H1 (cell line): ENCODE measurements around the gene UBALD1. TPM values are rescaled to one million over a fixed set of nuclear protein-coding genes. Genes with fewer than 3 reads are reported as not detected.
A peak's percentile ranks its signal among the peaks of the same experiment; 100 is the strongest.

ENCODE experiments used
- CTCF ChIA-PET: fragments of 300-600 bp; sonication (Branson Sonifier 250); formaldehyde crosslinking; loops from one replicate; lab custom pipeline; 2021; ENCODE audit not compliant: partially characterized antibody; lab: Charles Lee
- POLR2A ChIA-PET: fragments of 300-600 bp; sonication (Branson Sonifier 250); formaldehyde crosslinking; loops from one replicate; lab custom pipeline; 2021; ENCODE audit warnings: inconsistent platforms; ENCODE audit not compliant: partially characterized antibody; lab: Charles Lee
- DNase-seq, 2 experiments: peaks; one replicate each; pipeline versions ENCODE4 v3.0.0 to v3.0.0-alpha.2; 2010 to 2022; ENCODE audit warnings: low spot score in 2 of 2, low read depth in 1 of 2, mixed read lengths in 1 of 2
- FAIRE-seq: peaks from 2 replicates; lab custom pipeline; 2011; peaks lifted over from hg19 to GRCh38; lab: Jason Lieb, UNC
- H2AFZ ChIP-seq: 2 replicates; pipeline ENCODE4 v1.8.1; 2012; ENCODE audit warnings: low read length, inconsistent platforms
- H2AK5ac ChIP-seq: 2 replicates; pipeline ENCODE4 v1.6.1; 2013; ENCODE audit warnings: low read depth, low read length
- H2BK120ac ChIP-seq: replicated peaks from 2 replicates; pipeline ENCODE3; 2013; ENCODE audit warnings: low read depth, low read length, inconsistent platforms
- H2BK12ac ChIP-seq: 2 replicates; pipeline ENCODE4 v1.6.1; 2013; ENCODE audit warnings: low read depth, low read length
- H2BK15ac ChIP-seq: 2 replicates; pipeline ENCODE4 v1.6.1; 2013; ENCODE audit warnings: low read length
- H2BK20ac ChIP-seq: 2 replicates; pipeline ENCODE4 v1.6.1; 2013; ENCODE audit warnings: low read length
- H2BK5ac ChIP-seq: 2 replicates; pipeline ENCODE4 v1.6.1; 2013; ENCODE audit warnings: low read depth, low read length
- H3K14ac ChIP-seq: 2 replicates; pipeline ENCODE4 v1.6.1; 2013; ENCODE audit warnings: inconsistent platforms; ENCODE audit not compliant: insufficient read length
- H3K18ac ChIP-seq: 2 replicates; pipeline ENCODE4 v1.6.1; 2013; ENCODE audit warnings: low read length; ENCODE audit errors: extremely low read depth
- H3K23ac ChIP-seq: 2 replicates; pipeline ENCODE4 v1.6.1; 2013; ENCODE audit warnings: inconsistent platforms; ENCODE audit not compliant: insufficient read length
- H3K23me2 ChIP-seq: 2 replicates; pipeline ENCODE4 v1.6.1; 2013; ENCODE audit warnings: low read depth, low read length
- H3K27ac ChIP-seq: 2 replicates; pipeline ENCODE4 v1.6.1; 2011; ENCODE audit warnings: low read depth, low read length, inconsistent platforms
- H3K27me3 ChIP-seq, 4 experiments: replicated peaks in 1 of 4; 1 replicate in 1 of 4; 2 replicates in 3 of 4; pipeline versions ENCODE4 v1.6.1 to v1.8.1; 2011 to 2013; ENCODE audit warnings: low read length in 3 of 4, mild to moderate bottlenecking in 3 of 4, inconsistent platforms in 2 of 4, mixed read lengths in 2 of 4, moderate library complexity in 1 of 4; ENCODE audit not compliant: control insufficient read depth in 3 of 4, insufficient read depth in 3 of 4; ENCODE audit errors: extremely low read depth in 1 of 4
- H3K36me3 ChIP-seq, 4 experiments: 2 replicates each; pipeline versions ENCODE4 v1.6.1 to v1.8.1; 2011 to 2013; ENCODE audit warnings: mild to moderate bottlenecking in 4 of 4, low read length in 3 of 4, moderate library complexity in 2 of 4, control low read depth in 1 of 4, inconsistent platforms in 1 of 4; ENCODE audit not compliant: insufficient read depth in 4 of 4, control insufficient read depth in 2 of 4
- H3K4ac ChIP-seq: replicated peaks from 2 replicates; pipeline ENCODE3; 2013; ENCODE audit warnings: low read length, low read depth, mixed read lengths, inconsistent platforms; ENCODE audit not compliant: insufficient read length
- H3K4me1 ChIP-seq, 4 experiments: replicated peaks in 1 of 4; 1 replicate in 1 of 4; 2 replicates in 3 of 4; pipeline versions ENCODE4 v1.6.1 to v1.8.1; 2011 to 2013; ENCODE audit warnings: low read length in 3 of 4, inconsistent platforms in 2 of 4, mixed read lengths in 1 of 4; ENCODE audit not compliant: insufficient read depth in 4 of 4, control insufficient read depth in 3 of 4
- H3K4me2 ChIP-seq, 2 experiments: 2 replicates each; pipeline versions ENCODE4 v1.6.1 to v1.8.1; 2011 to 2013; ENCODE audit warnings: low read depth in 2 of 2, low read length in 2 of 2, control low read depth in 1 of 2, inconsistent platforms in 1 of 2, mild to moderate bottlenecking in 1 of 2; ENCODE audit not compliant: insufficient read depth in 1 of 2
- H3K4me3 ChIP-seq, 4 experiments: fragments of 200-600, 300-600 bp in 1 of 4; sonication (generic), shearing (Covaris generic), sonication (Bioruptor Twin) in 1 of 4; 2 replicates each; pipeline versions ENCODE4 v1.5.1 to v1.8.1; 2011 to 2016; ENCODE audit warnings: low read length in 4 of 4, low read depth in 3 of 4, control low read depth in 2 of 4, inconsistent platforms in 2 of 4, mild to moderate bottlenecking in 2 of 4, mixed read lengths in 1 of 4, moderate library complexity in 1 of 4; ENCODE audit not compliant: insufficient read depth in 2 of 4; ENCODE audit errors: extremely low read depth in 1 of 4
- H3K56ac ChIP-seq: replicated peaks from 2 replicates; pipeline ENCODE3; 2013; ENCODE audit warnings: low read depth, mild to moderate bottlenecking, mixed read lengths, low read length, inconsistent platforms; ENCODE audit not compliant: insufficient read length
- H3K79me1 ChIP-seq: 2 replicates; pipeline ENCODE4 v1.6.1; 2013; ENCODE audit warnings: low read depth, low read length, control low read depth
- H3K79me2 ChIP-seq, 2 experiments: 2 replicates each; pipeline versions ENCODE4 v1.6.1 to v1.8.1; 2012 to 2013; ENCODE audit warnings: low read length in 2 of 2, mild to moderate bottlenecking in 2 of 2, inconsistent platforms in 1 of 2; ENCODE audit not compliant: insufficient read depth in 2 of 2, control insufficient read depth in 1 of 2
- H3K9ac ChIP-seq, 4 experiments: replicated peaks in 1 of 4; 1 replicate in 1 of 4; 2 replicates in 3 of 4; pipeline versions ENCODE4 v1.6.1 to v1.8.1; 2011 to 2013; ENCODE audit warnings: low read depth in 3 of 4, low read length in 3 of 4, control low read depth in 2 of 4, mild to moderate bottlenecking in 2 of 4, moderate library complexity in 2 of 4, inconsistent platforms in 1 of 4; ENCODE audit errors: extremely low read depth in 1 of 4
- H3K9me3 ChIP-seq, 2 experiments: 2 replicates each; pipeline versions ENCODE4 v1.6.1 to v1.8.1; 2012 to 2013; ENCODE audit warnings: mild to moderate bottlenecking in 2 of 2, moderate library complexity in 2 of 2, control low read depth in 1 of 2, inconsistent platforms in 1 of 2, low read depth in 1 of 2, low read length in 1 of 2, mixed read lengths in 1 of 2; ENCODE audit not compliant: insufficient read depth in 2 of 2
- H4K20me1 ChIP-seq, 2 experiments: replicated peaks in 1 of 2; 2 replicates each; pipeline versions ENCODE3 to v1.8.1; 2011 to 2013; ENCODE audit warnings: inconsistent platforms in 2 of 2, low read length in 2 of 2, mild to moderate bottlenecking in 1 of 2; ENCODE audit not compliant: insufficient read depth in 2 of 2, control insufficient read depth in 1 of 2
- H4K5ac ChIP-seq: 2 replicates; pipeline ENCODE4 v1.6.1; 2013; ENCODE audit warnings: low read length, low read depth, mixed read lengths, inconsistent platforms; ENCODE audit not compliant: insufficient read length
- H4K8ac ChIP-seq: 2 replicates; pipeline ENCODE4 v1.8.0; 2013; ENCODE audit warnings: mild to moderate bottlenecking, moderate library complexity, low read length, inconsistent platforms; ENCODE audit not compliant: insufficient read depth; ENCODE audit errors: extremely low read depth
- H4K91ac ChIP-seq: replicated peaks from 2 replicates; pipeline ENCODE3; 2013; ENCODE audit warnings: low read length, mixed read lengths, inconsistent platforms; ENCODE audit not compliant: insufficient read length
- CEBPB ChIP-seq: IDR thresholded peaks from 2 replicates; pipeline ENCODE4 v1.6.1; 2012; ENCODE audit warnings: low read depth, low read length
- CREB1 ChIP-seq: IDR thresholded peaks from 2 replicates; pipeline ENCODE4 v1.6.1; 2012; ENCODE audit warnings: inconsistent platforms
- POLR2AphosphoS5 ChIP-seq: IDR thresholded peaks from 2 replicates; pipeline ENCODE4 v1.6.1; 2011; ENCODE audit warnings: low read depth, low read length
- WGBS, 2 experiments: shearing (Covaris generic) in 1 of 2; methylation state at CpG; one replicate each; pipeline versions ENCODE4 v1.1.6 to v1.1.7; 2013 to 2015; ENCODE audit warnings: low lambda C conversion rate in 2 of 2, mixed read lengths in 2 of 2, inconsistent platforms in 1 of 2, low coverage in 1 of 2, missing lambda C conversion rate in 1 of 2; ENCODE audit not compliant: insufficient replicate concordance in 2 of 2, insufficient coverage in 1 of 2, insufficient read length in 1 of 2; ENCODE audit errors: extremely low coverage in 1 of 2, missing lambda C conversion rate in 1 of 2; 5-methylcytosine and 5-hydroxymethylcytosine counted together
- polyA plus RNA-seq, 7 experiments: library from polyadenylated mRNA; depleted of rRNA in 3 of 7; stranded (reverse) in 5 of 7; unstranded in 2 of 7; fragments of >200 nt in 5 of 7; fragments of 200-250 nt in 2 of 7; gene quantifications; 1 replicate in 5 of 7; 2 replicates in 1 of 7; 4 replicates in 1 of 7; pipeline versions ENCODE4 v1.2.1 to v1.2.3, GENCODE V29; 2011 to 2013; ENCODE audit warnings: missing spikeins in 2 of 7, mixed read lengths in 2 of 7
- total RNA-seq: library from RNA; stranded (reverse); fragmentation: NEBNext Ultra II Directional; extraction: Animal tissue kit (Norgen Biotek cat#: 25700); gene quantifications from 2 replicates; pipeline ENCODE4 v1.2.1, GENCODE V29; 2021

The UBALD1 gene
- total and polyA plus RNA-seq, 2 of the 8 experiments (the other 6 are each of a cell fraction or from before 2014, with no cell fraction given): 28.6 to 62.0 TPM

- no peaks in the 10 kb centered on the region for H3K9me3 ChIP-seq
- CTCF ChIA-PET: interaction anchor here (0.6 to 3.1 kb wide), 13 partner anchors 8 to 1350 kb away, joined by 3 to 13 read pairs (median 4); partner anchors contain the start of gene MGRN1
- H2AFZ ChIP-seq: no peak overlapping the region
- H2BK5ac ChIP-seq: no peak overlapping the region; the same call in 1 of the 2 replicates
- no peak overlapping the region for H2BK20ac ChIP-seq
- WGBS, 2 experiments: 93% methylated on average over 22 of the region's 22 CpGs; no CpG with 5 or more reads in 1 of the 2 experiments
- FAIRE-seq (no peak), DNase-seq (no peak)
- no peak overlapping the region for H3K27ac ChIP-seq
- H3K23me2 ChIP-seq: peaks cover 12% of the 10 kb centered on the region
- 0 out of 7 replicates have a peak overlapping the region, but pooled peaks of 1 of the 4 experiments have one; percentile 24 for H3K9ac ChIP-seq
- H3K4me2 ChIP-seq: no peak overlapping the region; a peak in 1 of 4 replicates
- no peak overlapping the region for H2BK12ac ChIP-seq
- no peak overlapping the region for H3K23ac ChIP-seq
- no peak overlapping the region for H2BK120ac ChIP-seq
- H3K79me1 ChIP-seq: peaks cover 9% of the 10 kb centered on the region; the same call in 1 of the 2 replicates
- peaks cover 0 to 37% (median 32%) of the 10 kb centered on the region in 4 experiments; a peak in 6 of 7 replicates for H3K4me1 ChIP-seq
- peak overlapping the region; percentile 57 for H4K91ac ChIP-seq
- H4K5ac ChIP-seq: no peak overlapping the region
- peaks cover 13 to 45% of the 10 kb centered on the region in 2 experiments; a peak in 3 of 4 replicates for H3K79me2 ChIP-seq
- peak overlapping the region; percentile 40; the same call in 1 of the 2 replicates for H4K8ac ChIP-seq
- H3K27me3 ChIP-seq: no peaks in the 10 kb centered on the region
- H3K14ac ChIP-seq: no peak overlapping the region
- no peak overlapping the region; the same call in 1 of the 2 replicates for H3K18ac ChIP-seq
- H4K20me1 ChIP-seq: peaks cover 13 to 24% of the 10 kb centered on the region in 2 experiments
- TF ChIP-seq CEBPB (peak; percentile 87), POLR2AphosphoS5 (0 out of 2 replicates have a peak, but pooled peaks have one; percentile 25), CREB1 (no peak)
- H2BK15ac ChIP-seq: no peak overlapping the region
- H3K4me3 ChIP-seq: no peak overlapping the region
- POLR2A ChIA-PET: interaction anchor here (0.8 to 13.3 kb wide), 8 partner anchors 7 to 106 kb away, joined by 3 to 126 read pairs (median 6); partner anchors contain the start of gene MGRN1
- H3K36me3 ChIP-seq: peaks cover 2 to 20% (median 11%) of the 10 kb centered on the region in 4 experiments; a peak in 4 of 8 replicates
- no peak overlapping the region for H2AK5ac ChIP-seq
- H3K56ac ChIP-seq: no peak overlapping the region
- H3K4ac ChIP-seq: no peak overlapping the region
Observed at GRCh38 chr16:4611337-4612021, 3.2 kb downstream of the UBALD1 start.
